GM19240 (cell line): Measurements from ENCODE around the gene FAM240A.
"Not testable (repeated sequence)": the region's sequence is repeated elsewhere in the genome, so short reads cannot be mapped to it uniquely, and the experiment has no call there.

ENCODE experiments used
- DNase-seq: peaks from one replicate; pipeline ENCODE4 v3.0.0; 2011; ENCODE audit warnings: low spot score; ENCODE audit not compliant: insufficient read length

FAM240A gene

DNA sequence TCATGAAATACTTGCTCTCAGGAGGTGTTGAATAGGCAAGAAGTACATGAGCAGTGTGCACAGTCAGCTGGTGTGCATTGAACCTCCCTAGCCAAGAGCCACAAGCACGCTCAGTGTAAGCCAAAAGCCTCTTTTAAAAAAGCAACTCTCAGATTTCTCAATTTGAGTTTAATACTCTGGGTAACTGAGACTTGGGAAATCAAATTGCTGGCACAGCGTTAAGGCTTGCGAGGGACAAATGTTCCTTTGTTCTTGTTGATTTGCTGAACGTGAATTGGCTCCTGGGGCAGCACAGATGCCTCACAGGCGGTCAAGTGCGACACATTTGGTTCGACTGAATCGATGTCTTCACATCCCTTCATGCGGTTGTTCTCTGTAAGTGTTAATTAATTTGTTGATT is at the start of gene FAM240A:
FAM240A (plus strand) TSS at position 202 of the 400 bp plus-strand sequence; CDS start at position 361, 159 bp downstream.
- no peak for DNase-seq

DNA sequence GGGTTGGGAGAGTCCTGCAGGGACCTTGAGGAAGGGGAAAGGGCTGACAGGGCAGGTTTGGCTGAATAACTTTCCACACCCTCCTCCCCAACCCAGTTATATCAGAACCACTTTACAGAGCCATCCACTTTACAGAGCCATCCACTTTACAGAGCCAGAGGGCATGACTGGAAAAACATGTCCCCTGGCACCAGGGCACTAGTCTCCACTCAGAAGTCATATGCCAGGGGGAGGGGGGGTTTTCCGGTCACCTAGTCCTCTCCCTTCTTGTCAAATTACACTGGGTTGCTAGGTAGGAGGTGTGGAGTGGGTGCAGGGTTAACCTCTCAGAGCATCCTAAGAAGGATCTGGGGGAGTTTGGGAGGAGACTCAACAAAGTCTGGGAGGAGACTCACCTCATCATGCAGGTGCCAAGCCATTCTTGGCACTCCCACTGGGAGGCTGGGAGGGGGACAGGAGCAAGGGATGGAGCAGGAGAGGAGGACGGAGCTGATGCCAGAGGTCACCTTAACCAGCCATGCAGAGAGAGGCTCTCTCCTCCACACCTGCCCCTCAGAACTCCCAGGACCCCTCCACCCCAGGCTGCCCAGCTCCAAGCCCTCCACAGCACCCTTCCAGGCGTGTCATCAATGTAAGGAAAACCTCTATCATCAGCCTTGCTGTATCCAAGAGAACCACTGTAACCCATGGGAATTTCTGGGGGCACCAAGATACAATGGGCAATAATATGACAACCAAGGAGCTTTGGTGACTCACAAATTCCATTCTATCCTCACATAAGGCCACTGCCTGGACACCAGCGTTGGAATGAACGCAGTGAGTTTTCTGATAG is 47.9 kb upstream of the FAM240A start:
- no peak for DNase-seq

DNA sequence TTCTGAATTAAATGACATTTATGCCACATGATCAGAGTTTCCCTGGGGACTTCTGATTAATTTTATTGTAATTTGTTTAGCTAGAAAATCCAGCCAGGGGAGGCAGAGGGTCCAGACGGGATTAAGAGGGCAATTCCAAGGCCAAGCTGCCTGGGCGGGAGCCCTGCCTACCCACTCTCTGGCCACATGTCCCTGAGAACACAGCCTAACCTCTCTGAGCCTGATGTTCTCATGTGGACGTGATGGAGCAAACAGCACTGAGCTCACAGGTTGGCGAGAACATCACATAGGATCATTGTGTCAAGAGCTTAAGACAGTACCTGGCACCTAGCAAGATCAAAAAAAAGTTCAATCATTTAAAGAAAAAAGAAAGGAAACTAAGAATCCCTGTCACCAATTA is 47.2 kb upstream of the FAM240A start:
- no peak for DNase-seq

DNA sequence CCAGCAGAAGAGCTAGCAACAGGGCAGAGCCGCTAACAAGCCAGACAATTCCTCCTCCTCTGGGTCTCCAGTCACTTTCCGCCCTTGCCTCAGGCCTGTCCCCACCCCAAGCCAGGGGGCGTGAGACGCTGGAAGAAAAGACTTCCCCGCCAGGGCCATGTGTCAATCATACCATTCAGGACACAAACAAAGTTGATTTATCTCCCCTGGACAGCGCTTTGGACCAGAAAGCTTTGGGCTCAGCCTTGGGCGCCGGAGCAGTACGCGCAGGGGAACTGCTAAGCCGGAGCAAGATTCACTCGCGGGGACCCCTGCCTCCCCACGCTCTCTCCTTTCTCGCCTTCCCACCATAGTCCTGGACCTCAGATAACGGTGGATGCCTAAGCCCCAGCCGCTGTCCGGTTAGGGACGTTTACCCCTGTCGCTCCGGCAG is 46.7 kb upstream of the FAM240A start:
- no peak for DNase-seq

DNA sequence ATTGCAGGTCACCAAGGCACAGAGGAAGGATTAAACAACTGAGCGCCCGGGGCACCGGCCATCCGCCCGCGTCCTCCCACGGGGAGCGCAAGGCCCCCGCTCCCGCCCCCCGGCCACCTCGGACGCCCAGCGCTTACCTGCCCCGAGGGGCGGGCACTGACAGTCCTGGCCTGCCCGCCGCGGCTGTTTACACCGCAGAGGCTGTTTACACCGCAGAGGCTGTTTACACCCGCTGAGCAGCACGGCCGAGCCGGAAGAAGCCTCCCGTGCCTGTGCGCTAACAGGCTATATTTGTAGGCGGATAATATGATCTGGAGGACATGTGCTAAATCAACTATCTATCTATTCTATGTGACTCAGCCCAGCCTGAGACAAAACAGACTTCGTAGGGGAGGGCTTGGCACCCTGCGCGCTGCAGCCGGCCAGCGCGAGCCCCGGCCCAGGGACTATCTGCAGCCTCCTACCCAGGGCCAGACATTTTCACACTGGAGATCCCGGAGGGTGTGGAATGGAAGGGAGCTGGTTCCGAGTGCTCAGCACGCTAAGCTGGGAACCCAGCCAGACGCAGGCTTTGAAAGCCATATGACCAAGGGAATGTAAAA is 46.2 kb upstream of the FAM240A start, which contains the start of gene LRRC2:
LRRC2 (minus strand) TSS at position 263 of the 602 bp plus-strand sequence. CDS start 14,711 bp downstream, outside the sequence.
- DNase-seq: no peak

DNA sequence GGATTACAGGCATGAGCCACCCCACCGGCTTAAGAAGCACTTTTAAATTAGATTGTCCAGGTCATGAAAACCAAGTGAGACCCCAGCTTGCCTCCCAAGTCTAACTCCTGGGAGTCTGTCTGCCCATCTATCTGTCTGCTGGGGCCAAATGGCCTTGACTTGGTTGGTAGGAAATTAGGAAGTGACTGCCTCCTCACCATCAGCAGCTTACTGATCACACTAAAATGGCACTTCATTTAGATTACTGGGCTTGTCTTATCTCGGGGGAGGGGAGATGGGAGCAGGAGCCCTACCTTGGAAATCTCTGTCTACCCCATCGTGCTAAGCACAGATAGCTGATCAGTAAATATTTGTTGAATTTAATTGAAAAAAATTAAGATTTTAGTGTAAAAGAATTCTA is 40.6 kb upstream of the FAM240A start:
- no peak for DNase-seq

DNA sequence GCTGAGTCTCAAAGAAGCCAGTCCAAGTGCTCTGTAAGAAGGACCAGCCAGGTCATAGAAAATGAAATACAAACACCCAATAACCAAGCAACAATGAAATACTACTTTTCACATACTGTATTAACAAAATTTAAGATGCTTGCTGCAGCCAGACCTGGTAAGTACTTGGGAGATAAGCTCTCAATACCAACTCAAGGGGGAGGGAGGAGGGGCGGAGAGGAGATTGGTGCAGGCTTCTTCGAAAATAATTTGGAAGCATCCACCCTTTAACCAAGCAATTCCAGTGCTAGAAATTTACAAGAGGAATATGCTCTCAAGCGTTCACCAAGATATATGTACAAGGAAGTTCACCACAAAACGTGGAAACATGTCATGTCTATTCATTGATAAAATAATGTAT is 38.6 kb upstream of the FAM240A start:
- DNase-seq: no peak

DNA sequence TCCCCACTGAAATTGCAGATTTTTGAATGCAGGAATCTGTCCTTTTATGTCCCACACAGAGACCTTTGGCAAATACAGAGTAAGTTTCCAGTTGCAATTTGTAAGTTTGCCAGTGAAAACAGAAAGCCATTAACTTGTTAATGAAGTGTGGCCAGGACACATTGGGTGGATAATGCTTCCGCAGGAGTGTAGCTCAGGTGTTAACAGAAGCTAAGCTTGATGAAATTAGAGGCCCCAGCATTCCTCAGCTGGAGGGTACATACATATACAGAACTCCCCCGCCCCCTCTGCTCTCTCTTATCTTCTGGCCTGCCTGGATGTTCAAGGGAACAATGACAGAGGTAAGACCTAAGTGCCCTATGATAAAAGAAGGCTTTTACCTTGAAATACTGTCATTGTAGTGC is 38.1 kb upstream of the FAM240A start:
- no peak for DNase-seq

DNA sequence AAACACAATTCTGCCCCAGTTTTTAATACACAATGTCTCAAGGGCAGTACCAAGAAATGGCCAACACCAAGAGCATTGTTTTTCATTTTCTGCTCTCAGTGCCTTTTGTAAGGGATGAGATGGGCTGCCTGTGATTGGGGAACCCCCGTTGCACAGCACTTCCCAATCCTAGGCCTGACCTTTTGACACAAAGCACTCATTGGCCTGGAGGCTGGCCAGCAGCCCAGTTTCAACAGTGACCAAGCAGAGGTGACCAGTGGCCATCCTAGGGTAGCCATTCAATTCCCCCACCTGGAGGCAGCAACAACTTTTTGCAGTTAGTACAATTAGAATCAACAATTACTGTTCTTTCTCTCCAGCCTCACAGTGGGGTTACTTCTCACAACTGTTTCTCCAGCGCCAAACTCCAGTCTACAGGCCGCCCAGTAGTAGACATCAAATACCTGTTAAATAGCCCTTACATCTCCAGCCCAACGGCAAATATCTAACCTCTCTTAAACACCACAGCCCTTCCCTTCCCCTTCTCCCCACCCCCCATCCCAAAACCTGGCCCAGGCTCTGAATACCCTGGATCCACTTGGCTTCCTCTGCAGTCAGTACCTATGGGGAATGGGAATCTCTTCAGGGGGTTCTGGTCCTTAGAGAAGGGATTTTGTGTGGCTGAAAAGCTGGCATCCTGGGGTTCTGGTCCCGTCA is 37.3 kb upstream of the FAM240A start:
- no peak for DNase-seq

DNA sequence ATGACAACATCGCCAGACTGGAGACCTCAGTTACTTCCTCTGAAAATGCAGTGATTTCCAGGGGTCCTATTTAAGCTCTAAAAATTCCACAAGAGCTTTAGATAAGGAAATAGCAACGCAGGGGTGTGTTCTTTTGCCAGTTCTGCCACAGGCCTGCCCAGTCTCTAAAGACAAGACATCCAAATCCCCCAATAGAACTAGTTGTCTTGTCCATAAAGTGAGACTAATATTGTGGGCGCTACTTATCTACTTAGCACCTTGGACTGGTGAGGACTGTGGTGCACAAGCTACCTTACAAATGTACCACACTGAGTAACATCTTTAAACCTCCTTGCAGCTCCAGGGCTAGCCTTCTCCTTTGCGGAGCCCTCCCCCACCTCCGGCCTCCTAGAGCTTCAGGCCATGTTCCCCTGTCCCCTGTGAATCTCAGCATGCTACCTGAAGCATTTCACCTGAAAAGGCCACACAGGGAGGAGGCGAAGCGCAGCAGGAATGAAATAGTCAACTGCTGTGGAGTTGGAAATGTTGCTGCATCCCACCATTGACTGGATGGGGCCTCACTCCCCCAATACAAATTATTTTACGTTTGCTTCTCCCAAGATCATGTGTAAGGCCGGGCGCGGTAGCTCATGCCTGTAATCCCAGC is 36.6 kb upstream of the FAM240A start:
- no peak for DNase-seq

DNA sequence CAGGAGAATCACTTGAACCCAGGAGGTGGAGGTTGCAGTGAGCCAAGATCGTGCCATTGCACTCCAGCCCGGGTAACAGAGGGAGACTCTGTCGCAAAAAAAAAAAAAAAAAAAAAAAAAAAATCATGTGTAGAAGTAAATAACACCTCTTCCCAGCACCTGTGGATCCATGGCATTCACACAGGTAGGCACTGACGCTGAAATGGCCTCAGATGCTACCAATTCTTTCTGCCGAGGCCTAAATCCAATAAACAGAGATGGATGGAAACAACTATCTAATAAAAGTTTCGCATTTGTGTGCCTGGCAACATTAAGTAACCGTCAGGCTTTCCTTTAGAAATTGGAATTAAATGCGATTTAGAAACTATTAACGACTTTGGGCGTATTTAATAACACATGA is 35.9 kb upstream of the FAM240A start:
- DNase-seq: no peak

DNA sequence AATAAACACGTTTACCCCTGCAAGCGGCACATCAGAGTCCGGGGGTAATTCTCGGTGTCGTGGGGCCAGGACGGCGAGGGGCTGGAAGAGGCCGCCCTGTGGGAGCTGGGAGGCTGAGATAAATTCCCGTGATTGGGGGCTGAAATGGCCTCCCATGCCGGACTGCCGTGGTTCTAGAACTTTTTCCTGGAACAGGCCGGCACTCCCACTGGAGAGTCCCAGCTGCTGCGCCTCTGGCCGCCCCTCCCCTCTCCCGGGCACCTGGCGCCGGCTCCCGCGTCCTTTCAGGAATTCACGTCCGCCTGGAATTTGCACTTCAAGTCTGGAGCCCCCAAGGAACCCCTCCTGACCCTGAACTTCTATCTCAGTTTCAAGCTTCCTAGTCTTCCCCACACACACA is 35.4 kb upstream of the FAM240A start:
- DNase-seq: no peak

DNA sequence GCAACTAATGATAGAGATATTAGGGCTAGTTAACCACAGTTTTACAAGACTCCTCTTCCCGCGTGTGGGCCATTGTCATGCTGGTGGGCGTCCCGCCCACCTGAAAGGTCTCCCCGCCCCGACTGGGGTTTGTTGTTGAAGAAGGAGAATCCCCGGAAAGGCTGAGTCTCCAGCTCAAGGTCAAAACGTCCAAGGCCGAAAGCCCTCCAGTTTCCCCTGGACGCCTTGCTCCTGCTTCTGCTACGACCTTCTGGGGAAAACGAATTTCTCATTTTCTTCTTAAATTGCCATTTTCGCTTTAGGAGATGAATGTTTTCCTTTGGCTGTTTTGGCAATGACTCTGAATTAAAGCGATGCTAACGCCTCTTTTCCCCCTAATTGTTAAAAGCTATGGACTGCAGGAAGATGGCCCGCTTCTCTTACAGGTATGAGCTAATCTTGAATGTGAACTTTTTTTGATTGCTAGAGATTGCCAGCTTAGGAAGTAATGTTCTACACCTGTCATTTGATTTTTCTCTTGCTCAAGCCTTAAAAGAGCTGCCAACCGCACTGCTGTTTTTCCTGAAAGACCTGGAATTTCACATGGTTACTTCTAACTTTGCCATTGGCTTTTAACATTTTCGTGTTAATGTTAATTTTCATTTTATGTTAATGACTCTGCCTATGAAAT is 34.6 kb upstream of the FAM240A start:
- DNase-seq: not testable (repeated sequence)

DNA sequence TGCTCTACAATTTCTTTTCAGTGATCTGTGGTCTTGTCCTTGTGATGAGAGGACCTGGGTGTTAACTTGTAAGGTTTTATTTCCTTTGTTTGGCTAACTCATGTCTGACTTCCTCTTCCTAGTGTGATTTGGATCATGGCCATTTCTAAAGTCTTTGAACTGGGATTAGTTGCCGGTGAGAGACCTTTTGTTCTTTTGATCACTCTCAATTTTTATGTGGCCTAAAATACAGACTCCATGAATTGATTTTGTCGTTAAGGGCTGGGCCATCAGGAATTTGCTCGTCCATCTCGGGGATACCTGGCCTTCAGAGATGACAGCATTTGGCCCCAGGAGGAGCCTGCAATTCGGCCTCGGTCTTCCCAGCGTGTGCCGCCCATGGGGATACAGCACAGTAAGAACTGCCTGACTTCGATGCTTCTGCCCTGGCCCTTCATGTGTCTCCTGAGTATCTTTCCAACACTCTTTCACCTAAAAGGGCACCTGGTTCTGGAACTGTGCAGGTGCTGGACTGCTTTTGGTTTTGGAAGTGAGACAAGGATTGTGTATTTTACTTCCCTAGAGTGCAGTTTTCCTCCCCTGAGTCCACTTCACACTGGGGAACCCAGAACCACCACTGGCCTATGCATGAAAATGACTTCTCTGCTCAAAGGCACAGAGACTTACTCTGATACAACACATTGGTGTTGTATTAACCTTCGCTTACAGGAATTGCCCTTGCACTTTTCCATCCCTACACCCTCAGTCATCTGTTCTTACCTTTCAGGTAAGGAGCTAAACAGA is 33.2 kb upstream of the FAM240A start:
- DNase-seq: no peak

DNA sequence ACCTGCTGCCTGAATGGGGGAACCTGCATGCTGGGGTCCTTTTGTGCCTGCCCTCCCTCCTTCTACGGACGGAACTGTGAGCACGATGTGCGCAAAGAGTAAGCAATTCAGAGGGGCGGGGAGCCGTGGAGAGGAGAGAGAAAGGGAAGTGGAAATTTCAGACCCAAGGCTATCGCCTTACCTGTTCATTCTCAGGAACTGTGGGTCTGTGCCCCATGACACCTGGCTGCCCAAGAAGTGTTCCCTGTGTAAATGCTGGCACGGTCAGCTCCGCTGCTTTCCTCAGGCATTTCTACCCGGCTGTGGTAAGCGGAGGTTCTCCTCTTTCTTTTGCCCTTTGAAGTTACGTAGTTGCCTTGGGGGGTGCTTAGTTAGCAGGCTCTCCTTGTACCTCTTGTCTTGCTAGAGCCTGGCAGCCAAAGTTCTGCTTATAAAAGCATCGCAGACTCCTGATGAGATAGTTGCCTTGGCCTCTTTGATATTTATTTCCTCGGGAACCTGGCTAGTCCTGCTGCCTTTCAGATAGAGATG is 32.5 kb upstream of the FAM240A start:
- DNase-seq: no peak

DNA sequence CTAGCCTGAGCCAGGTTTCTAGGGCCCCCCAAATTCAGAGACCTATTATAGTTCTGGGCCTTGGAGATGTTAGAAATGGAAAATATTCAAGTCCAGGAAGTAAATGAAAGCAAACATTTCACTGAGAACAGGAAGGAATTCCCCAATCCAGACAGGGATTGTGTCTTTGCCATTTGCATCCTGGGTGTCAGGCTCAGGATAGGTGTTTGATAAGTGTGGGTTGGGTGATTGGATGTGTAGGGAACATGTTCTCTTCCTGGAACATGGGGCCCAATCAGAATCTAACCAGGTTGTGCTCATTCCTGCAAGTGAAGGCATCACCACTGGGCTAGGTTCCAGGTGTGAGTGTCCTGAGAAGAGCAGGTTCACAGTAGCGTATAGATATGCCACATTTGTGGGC is 31.6 kb upstream of the FAM240A start:
- no peak for DNase-seq

DNA sequence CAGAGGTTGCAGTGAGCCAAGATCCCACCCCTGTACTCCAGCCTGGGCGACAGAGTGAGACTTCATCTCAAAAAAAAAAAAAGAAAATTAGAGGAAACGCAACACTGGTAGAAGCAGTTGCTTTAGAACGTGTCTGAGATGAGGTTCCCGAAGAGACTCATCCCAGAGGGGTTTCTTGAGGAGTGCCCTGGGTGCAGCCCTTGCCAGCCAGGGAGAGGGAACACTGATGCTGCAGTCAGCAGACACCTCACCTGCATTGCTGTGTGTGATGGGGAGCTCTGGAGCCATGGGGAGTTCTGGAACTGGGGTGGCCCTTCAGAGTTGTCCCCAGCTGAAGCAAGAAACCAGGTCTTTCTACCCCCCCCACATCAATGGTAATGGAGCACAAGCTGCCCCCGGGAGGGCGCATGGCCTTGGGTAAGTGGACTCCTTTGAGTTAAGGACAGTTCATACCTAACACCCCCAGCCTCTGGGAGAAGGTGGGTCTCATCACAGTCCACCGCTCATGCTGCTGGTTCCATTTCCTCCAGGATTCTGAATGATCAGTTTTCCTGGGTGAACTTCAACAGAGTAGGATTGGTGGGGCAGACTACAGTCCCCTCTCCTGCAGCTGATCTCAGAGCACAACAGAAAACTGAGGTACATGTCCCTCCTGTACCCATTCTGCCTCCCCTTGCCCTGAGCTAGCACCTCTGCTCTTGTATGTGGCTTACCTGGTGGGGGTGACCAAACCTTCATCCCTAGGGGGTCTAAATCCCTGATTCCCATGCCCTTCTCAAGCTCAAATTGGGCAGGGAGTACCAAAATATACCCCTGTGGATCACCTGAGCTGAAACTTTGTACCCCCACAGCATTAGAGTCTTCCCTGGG is 27.5 kb upstream of the FAM240A start:
- DNase-seq: no peak

DNA sequence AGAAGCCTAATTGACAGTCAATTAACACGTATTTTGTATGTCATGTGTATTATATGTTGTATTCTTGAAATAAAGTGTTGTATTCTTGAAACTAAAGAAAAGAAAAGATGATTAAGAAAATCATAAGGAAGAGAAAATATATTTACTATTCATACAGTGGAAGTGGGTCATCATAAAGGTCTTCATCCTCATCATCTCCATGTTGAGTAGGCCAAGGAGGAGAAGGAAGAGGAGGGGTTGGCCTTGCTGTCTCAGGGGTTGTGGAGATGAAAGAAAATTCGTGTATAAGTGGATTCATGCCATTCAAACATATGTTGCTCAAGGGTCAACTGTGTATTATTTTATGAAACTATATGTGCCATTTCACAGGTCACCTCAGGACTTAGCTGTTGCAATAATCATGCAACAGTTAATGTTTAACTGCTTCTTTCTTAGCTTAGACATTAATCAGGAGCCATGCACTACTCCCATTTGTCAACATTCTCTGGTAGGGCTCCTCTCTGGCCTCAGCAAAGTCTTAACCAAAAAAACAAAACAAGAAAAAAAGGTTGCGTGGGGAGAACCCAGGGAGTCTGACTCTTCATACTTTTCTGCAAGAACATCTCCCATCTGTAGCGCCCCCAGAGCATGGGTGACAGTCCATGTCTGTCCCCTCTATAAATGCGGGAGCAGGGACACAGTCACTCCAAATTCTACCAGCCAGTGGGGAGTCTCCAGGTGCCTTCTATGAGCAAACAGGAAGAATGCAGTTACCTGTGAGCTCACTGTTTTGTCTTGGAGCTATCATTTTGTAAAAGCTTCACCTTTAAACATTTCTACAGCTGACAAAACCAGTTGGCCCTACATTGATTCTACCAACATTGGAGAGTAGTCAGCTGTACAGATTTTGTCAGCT is 26.3 kb upstream of the FAM240A start:
- no peak for DNase-seq
